NT2/D1 (cell line): ENCODE results near the gene CLEC4G.

Experiments
- SUZ12 ChIP-seq: IDR thresholded peaks from 2 replicates; pipeline ENCODE4 v1.6.1; 2011; ENCODE audit not compliant: insufficient read length, insufficient read depth; ENCODE audit errors: extremely low read depth
- YY1 ChIP-seq: IDR thresholded peaks from 2 replicates; pipeline ENCODE4 v1.6.1; 2011; ENCODE audit not compliant: insufficient read length, insufficient read depth

DNA sequence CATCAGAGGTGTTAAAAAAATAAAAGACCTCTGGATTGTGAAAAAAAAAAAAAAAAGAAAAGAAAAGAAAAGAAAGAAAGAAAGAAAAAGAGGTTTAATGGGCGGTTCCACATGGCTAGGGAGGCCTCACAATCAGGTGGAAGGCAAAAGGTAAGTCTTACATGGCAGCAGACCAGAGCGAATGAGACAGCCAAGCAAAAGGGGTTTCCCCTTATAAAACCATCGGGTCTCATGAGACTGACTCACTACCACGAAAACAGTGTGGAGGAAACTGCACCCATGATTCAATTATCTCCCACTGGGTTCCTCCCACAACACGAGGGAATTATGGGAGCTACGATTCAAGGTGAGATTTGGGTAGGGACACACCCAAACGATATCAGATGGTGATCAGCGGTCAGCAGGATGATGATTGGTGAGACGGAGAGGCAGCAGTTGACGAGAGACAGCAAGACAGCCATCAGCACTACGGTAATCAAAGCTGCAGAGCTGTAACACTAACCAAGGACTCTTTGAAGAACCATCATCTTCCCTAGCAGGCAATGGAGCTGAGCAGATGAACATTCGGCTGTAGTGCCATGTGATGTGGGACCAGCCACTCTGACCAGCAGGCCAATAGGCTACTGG is 19.4 kb upstream of the CLEC4G start:
- TF ChIP-seq SUZ12 (no peak), YY1 (no peak)
